H9 (cell line): Measurements from ENCODE around the gene RAET1G. TPM values are rescaled to one million over a fixed set of nuclear protein-coding genes. Genes with fewer than 3 reads are reported as not detected.

Experiments used
- DNase-seq: peaks from one replicate; pipeline ENCODE4 v3.0.0-alpha.2; 2017
- H2AFZ ChIP-seq: one replicate; pipeline ENCODE4 v1.6.1; 2013; ENCODE audit warnings: mild to moderate bottlenecking, low read length, control low read depth, moderate library complexity
- H2AK5ac ChIP-seq: 2 replicates; pipeline ENCODE4 v1.6.1; 2013; ENCODE audit warnings: low read length, control low read depth, mixed read lengths; ENCODE audit not compliant: insufficient read length
- H2BK120ac ChIP-seq: one replicate; pipeline ENCODE4 v1.6.1; 2013; ENCODE audit warnings: low read depth, mild to moderate bottlenecking, low read length, control low read depth, inconsistent platforms; ENCODE audit not compliant: poor library complexity, severe bottlenecking
- H2BK12ac ChIP-seq: 2 replicates; pipeline ENCODE4 v1.6.1; 2013; ENCODE audit warnings: low read length, control low read depth, mixed read lengths, low read depth; ENCODE audit not compliant: insufficient read length
- H2BK15ac ChIP-seq: 2 replicates; pipeline ENCODE4 v1.6.1; 2013; ENCODE audit warnings: low read depth, low read length, control low read depth
- H2BK20ac ChIP-seq: one replicate; pipeline ENCODE4 v1.6.1; 2013; ENCODE audit warnings: low read depth, mild to moderate bottlenecking, low read length, control low read depth, inconsistent platforms; ENCODE audit not compliant: poor library complexity, severe bottlenecking
- H2BK5ac ChIP-seq: 2 replicates; pipeline ENCODE4 v1.6.1; 2013; ENCODE audit warnings: low read length, control low read depth, mixed read lengths; ENCODE audit not compliant: insufficient read length
- H3K14ac ChIP-seq: 2 replicates; pipeline ENCODE4 v1.6.1; 2013; ENCODE audit warnings: low read length, control low read depth; ENCODE audit not compliant: insufficient read depth
- H3K18ac ChIP-seq: 2 replicates; pipeline ENCODE4 v1.6.1; 2013; ENCODE audit warnings: low read depth, mild to moderate bottlenecking, mixed read lengths, low read length, control low read depth; ENCODE audit not compliant: insufficient read length
- H3K23ac ChIP-seq: 2 replicates; pipeline ENCODE4 v1.6.1; 2013; ENCODE audit warnings: low read length, control low read depth, mixed read lengths, low read depth; ENCODE audit not compliant: insufficient read length
- H3K23me2 ChIP-seq: 2 replicates; pipeline ENCODE4 v1.6.1; 2013; ENCODE audit warnings: low read depth, mild to moderate bottlenecking, mixed read lengths, low read length, control low read depth; ENCODE audit not compliant: insufficient read length, poor library complexity, severe bottlenecking
- H3K27ac ChIP-seq: 2 replicates; pipeline ENCODE4 v1.5.1; 2013; ENCODE audit warnings: low read length, control low read depth, mixed read lengths, low read depth; ENCODE audit not compliant: insufficient read length
- H3K27me3 ChIP-seq: 2 replicates; pipeline ENCODE4 v1.6.1; 2013; ENCODE audit warnings: low read length, control low read depth, inconsistent platforms; ENCODE audit not compliant: insufficient read depth
- H3K4ac ChIP-seq: 2 replicates; pipeline ENCODE4 v1.6.1; 2013; ENCODE audit warnings: low read depth, mild to moderate bottlenecking, control low read depth, inconsistent platforms, low read length, moderate library complexity
- H3K4me1 ChIP-seq: 2 replicates; pipeline ENCODE4 v1.6.1; 2013; ENCODE audit warnings: low read length, control low read depth, inconsistent platforms; ENCODE audit not compliant: insufficient read depth
- H3K4me2 ChIP-seq: 2 replicates; pipeline ENCODE4 v1.6.1; 2013; ENCODE audit warnings: low read length, control low read depth, mixed read lengths; ENCODE audit not compliant: insufficient read length, insufficient read depth
- H3K56ac ChIP-seq: 2 replicates; pipeline ENCODE4 v1.6.1; 2013; ENCODE audit warnings: low read depth, mild to moderate bottlenecking, mixed read lengths, low read length, control low read depth; ENCODE audit not compliant: insufficient read length
- H3K79me1 ChIP-seq: 2 replicates; pipeline ENCODE4 v1.6.1; 2013; ENCODE audit warnings: low read depth, mild to moderate bottlenecking, moderate library complexity, low read length, control low read depth, inconsistent platforms; ENCODE audit not compliant: insufficient read depth, poor library complexity, severe bottlenecking
- H3K79me2 ChIP-seq: 2 replicates; pipeline ENCODE4 v1.6.1; 2013; ENCODE audit warnings: low read length, control low read depth, inconsistent platforms; ENCODE audit not compliant: insufficient read depth
- H3K9ac ChIP-seq: 2 replicates; pipeline ENCODE4 v1.6.1; 2013; ENCODE audit warnings: low read length, control low read depth, mixed read lengths; ENCODE audit not compliant: insufficient read length; ENCODE audit errors: extremely low read depth
- H3K9me3 ChIP-seq: one replicate; pipeline ENCODE4 v1.6.1; 2013; ENCODE audit warnings: low read depth, low read length, inconsistent platforms; ENCODE audit not compliant: control insufficient read depth
- H3T11ph ChIP-seq: one replicate; pipeline ENCODE4 v1.6.1; 2013; ENCODE audit warnings: mild to moderate bottlenecking, low read length, control low read depth, inconsistent platforms
- H4K20me1 ChIP-seq: one replicate; pipeline ENCODE4 v1.6.1; 2013; ENCODE audit not compliant: control insufficient read depth, insufficient read length, insufficient read depth
- H4K5ac ChIP-seq: 2 replicates; pipeline ENCODE4 v1.6.1; 2013; ENCODE audit warnings: low read depth, mild to moderate bottlenecking, mixed read lengths, low read length, control low read depth; ENCODE audit not compliant: insufficient read length
- H4K8ac ChIP-seq: replicated peaks from 2 replicates; pipeline ENCODE4 v1.6.1; 2013; ENCODE audit warnings: low read length, control low read depth, mixed read lengths, low read depth; ENCODE audit not compliant: insufficient read length
- H4K91ac ChIP-seq: 2 replicates; pipeline ENCODE4 v1.6.1; 2013; ENCODE audit warnings: low read depth, mild to moderate bottlenecking, moderate library complexity, mixed read lengths, low read length, control low read depth; ENCODE audit not compliant: insufficient read length
- H3K27ac Mint-ChIP-seq, 3 experiments: 2 replicates in 2 of 3; 3 replicates in 1 of 3; pipeline ENCODE4 v1.8.0; 2020 to 2021; ENCODE audit warnings: mixed read lengths in 3 of 3, mild to moderate bottlenecking in 1 of 3, moderate library complexity in 1 of 3
- H3K27me3 Mint-ChIP-seq: 2 replicates; pipeline ENCODE4 v1.8.0; 2021; ENCODE audit warnings: low read depth, mild to moderate bottlenecking, moderate library complexity, mixed read lengths
- H3K36me3 Mint-ChIP-seq, 3 experiments: 2 replicates in 2 of 3; 3 replicates in 1 of 3; pipeline ENCODE4 v1.8.0; 2020 to 2021; ENCODE audit warnings: low read depth in 3 of 3, mixed read lengths in 3 of 3; ENCODE audit not compliant: insufficient read depth in 1 of 3
- H3K4me1 Mint-ChIP-seq, 2 experiments: 2 replicates each; pipeline ENCODE4 v1.8.0; 2020; ENCODE audit warnings: mixed read lengths in 2 of 2
- H3K4me3 Mint-ChIP-seq, 2 experiments: 2 replicates in 1 of 2; 3 replicates in 1 of 2; pipeline ENCODE4 v1.8.0; 2020 to 2021; ENCODE audit warnings: mild to moderate bottlenecking in 2 of 2, mixed read lengths in 2 of 2, moderate library complexity in 1 of 2
- H3K9me3 Mint-ChIP-seq, 2 experiments: 2 replicates in 1 of 2; 3 replicates in 1 of 2; pipeline ENCODE4 v1.8.0; 2020; ENCODE audit warnings: mild to moderate bottlenecking in 2 of 2, mixed read lengths in 2 of 2, moderate library complexity in 1 of 2
- WGBS: extraction: QIAGEN DNeasy Blood & Tissue Kit; methylation state at CpG from one replicate; pipeline ENCODE4 v1.1.7; 2013; ENCODE audit warnings: missing lambda C conversion rate, low lambda C conversion rate, mixed read lengths; ENCODE audit not compliant: insufficient read length; ENCODE audit errors: extremely low coverage; 5-methylcytosine and 5-hydroxymethylcytosine counted together
- total RNA-seq: library from RNA; stranded (reverse); gene quantifications from 2 replicates; pipeline ENCODE4 v1.2.1, GENCODE V29; 2021
- TF ChIP-seq, protein P1 (sequence below): fragments of 200-600 bp; sonication (generic); conservative IDR thresholded peaks from 3 replicates; pipeline ENCODE4 v1.8.0; 2021; ENCODE audit warnings: antibody characterized with exemption, mild to moderate bottlenecking

RAET1G gene
- total RNA-seq, 1 experiment from 2014 or later, result not detected

DNA sequence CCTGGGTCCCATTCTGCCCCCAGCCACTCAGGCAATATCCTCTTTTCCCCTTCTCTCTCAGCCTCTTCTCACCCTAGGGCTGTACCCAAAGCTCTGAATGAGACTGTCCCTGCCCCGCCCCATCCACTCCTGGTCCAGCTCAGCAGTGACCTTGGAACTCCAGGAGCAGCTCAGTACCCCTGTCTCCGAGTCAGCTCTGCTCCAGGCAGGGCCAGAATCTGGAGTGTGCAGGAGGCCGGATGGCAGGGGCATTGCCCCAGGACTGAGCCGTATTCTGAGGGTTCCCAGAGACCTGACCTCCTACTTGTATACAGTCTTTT lies 2.0 kb upstream of the RAET1G start:
- Histone ChIP-seq H3K27me3 (peaks cover 47% of the 10 kb centered on the region), H3K14ac (no peak overlapping the region), H2BK20ac (no peak overlapping the region), H2BK15ac (no peak overlapping the region), H3K27ac (no peak overlapping the region), H2BK5ac (no peak overlapping the region), H2AFZ (no peak overlapping the region), H4K5ac (no peak overlapping the region), H3K23ac (no peak overlapping the region), H3K79me2 (no peaks in the 10 kb centered on the region), H3K4me1 (no peaks in the 10 kb centered on the region), H3K79me1 (no peaks in the 10 kb centered on the region), H4K91ac (no peak overlapping the region), H3K18ac (no peak overlapping the region), H3K23me2 (peaks cover 19% of the 10 kb centered on the region), H3K4ac (no peak overlapping the region), H2BK120ac (no peak overlapping the region), H4K8ac (no peak overlapping the region), H3K4me2 (no peak overlapping the region), H3T11ph (no peak overlapping the region), H3K56ac (no peak overlapping the region), H3K9me3 (no peaks in the 10 kb centered on the region), H4K20me1 (no peaks in the 10 kb centered on the region), H3K9ac (no peak overlapping the region), H2AK5ac (no peak overlapping the region), H2BK12ac (no peak overlapping the region)
- Mint-ChIP-seq H3K27me3 (peaks cover 95% of the 10 kb centered on the region), H3K36me3 (no peaks in the 10 kb centered on the region; a peak in 1 of 7 replicates), H3K4me3 (peak overlapping the region in 1 of 2 experiments; percentile 73; a peak in 1 of 5 replicates), H3K27ac (no peak overlapping the region), H3K4me1 (peaks cover 12 to 19% of the 10 kb centered on the region in 2 experiments), H3K9me3 (peaks cover 4 to 6% of the 10 kb centered on the region in 2 experiments; a peak in 4 of 5 replicates)
- no CpG with 5 or more reads among the region's 4 CpGs for WGBS
- TF ChIP-seq, protein P1, sequence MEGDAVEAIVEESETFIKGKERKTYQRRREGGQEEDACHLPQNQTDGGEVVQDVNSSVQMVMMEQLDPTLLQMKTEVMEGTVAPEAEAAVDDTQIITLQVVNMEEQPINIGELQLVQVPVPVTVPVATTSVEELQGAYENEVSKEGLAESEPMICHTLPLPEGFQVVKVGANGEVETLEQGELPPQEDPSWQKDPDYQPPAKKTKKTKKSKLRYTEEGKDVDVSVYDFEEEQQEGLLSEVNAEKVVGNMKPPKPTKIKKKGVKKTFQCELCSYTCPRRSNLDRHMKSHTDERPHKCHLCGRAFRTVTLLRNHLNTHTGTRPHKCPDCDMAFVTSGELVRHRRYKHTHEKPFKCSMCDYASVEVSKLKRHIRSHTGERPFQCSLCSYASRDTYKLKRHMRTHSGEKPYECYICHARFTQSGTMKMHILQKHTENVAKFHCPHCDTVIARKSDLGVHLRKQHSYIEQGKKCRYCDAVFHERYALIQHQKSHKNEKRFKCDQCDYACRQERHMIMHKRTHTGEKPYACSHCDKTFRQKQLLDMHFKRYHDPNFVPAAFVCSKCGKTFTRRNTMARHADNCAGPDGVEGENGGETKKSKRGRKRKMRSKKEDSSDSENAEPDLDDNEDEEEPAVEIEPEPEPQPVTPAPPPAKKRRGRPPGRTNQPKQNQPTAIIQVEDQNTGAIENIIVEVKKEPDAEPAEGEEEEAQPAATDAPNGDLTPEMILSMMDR, result no peak
- no peak for DNase-seq
